HepG2 (cell line): ENCODE data around the gene RNU2-63P. TPM values are rescaled to one million over a fixed set of nuclear protein-coding genes. Genes with fewer than 3 reads are reported as not detected.
A peak's percentile ranks its signal among the peaks of the same experiment; 100 is the strongest.

ENCODE experiments used
- ARNT2 ChIP-seq: sonication (generic); formaldehyde crosslinking; IDR thresholded peaks from 2 replicates; pipeline ENCODE4 v1.8.0; 2022; ENCODE audit warnings: mild to moderate bottlenecking, low read depth, missing genetic modification reagents, moderate library complexity
- CEBPG ChIP-seq: IDR thresholded peaks from 2 replicates; pipeline ENCODE4 v1.6.1; 2016
- DPF2 ChIP-seq: sonication (generic); formaldehyde crosslinking; IDR thresholded peaks from 2 replicates; pipeline ENCODE4 v1.4.0; 2020; ENCODE audit warnings: mild to moderate bottlenecking, low read depth, missing genetic modification reagents, borderline replicate concordance
- IKZF4 ChIP-seq: sonication (generic); formaldehyde crosslinking; IDR thresholded peaks from 2 replicates; pipeline ENCODE4 v1.5.1; 2020; ENCODE audit warnings: borderline replicate concordance, mild to moderate bottlenecking, low read depth, missing genetic modification reagents; ENCODE audit errors: not compliant biosample characterization
- MXD3 ChIP-seq: IDR thresholded peaks from 2 replicates; pipeline ENCODE4 v1.6.1; 2016; ENCODE audit warnings: mild to moderate bottlenecking, missing biosample characterization, missing genetic modification reagents
- NFAT5 ChIP-seq: sonication (generic); formaldehyde crosslinking; IDR thresholded peaks from 2 replicates; pipeline ENCODE4 v1.4.0; 2020; ENCODE audit warnings: missing genetic modification reagents
- PITX1 ChIP-seq: sonication (generic); formaldehyde crosslinking; IDR thresholded peaks from 2 replicates; pipeline ENCODE4 v1.5.1; 2020; ENCODE audit warnings: mild to moderate bottlenecking, missing genetic modification reagents
- SOX5 ChIP-seq: IDR thresholded peaks from 2 replicates; pipeline ENCODE4 v1.6.1; 2016; ENCODE audit warnings: borderline replicate concordance
- TAF15 ChIP-seq: fragments of 200-400 bp; formaldehyde crosslinking; IDR thresholded peaks from one replicate; pipeline ENCODE4 v1.6.1; 2018; ENCODE audit warnings: mild to moderate bottlenecking, low read depth, low read length; ENCODE audit not compliant: poor library complexity, severe bottlenecking
- ZBTB26 ChIP-seq: IDR thresholded peaks from 2 replicates; pipeline ENCODE4 v1.6.1; 2016; ENCODE audit warnings: missing compliant biosample characterization, missing genetic modification reagents, borderline replicate concordance
- ZNF142 ChIP-seq: sonication (generic); formaldehyde crosslinking; IDR thresholded peaks from 2 replicates; pipeline ENCODE4 v1.4.0; 2020; ENCODE audit warnings: missing genetic modification reagents
- ZNF431 ChIP-seq: sonication (generic); formaldehyde crosslinking; IDR thresholded peaks from 2 replicates; pipeline ENCODE4 v1.9.0; 2022; ENCODE audit warnings: missing genetic modification reagents, low read depth, mild to moderate bottlenecking, borderline replicate concordance
- ZNF670 ChIP-seq: sonication (generic); formaldehyde crosslinking; IDR thresholded peaks from 2 replicates; pipeline ENCODE4 v1.8.0; 2022; ENCODE audit warnings: mild to moderate bottlenecking, missing genetic modification reagents, borderline replicate concordance
- ZNF776 ChIP-seq: sonication (generic); formaldehyde crosslinking; IDR thresholded peaks from 2 replicates; pipeline ENCODE4 v1.4.0; 2020; ENCODE audit warnings: mild to moderate bottlenecking, missing genetic modification reagents
- ZNF816 ChIP-seq: sonication (generic); formaldehyde crosslinking; IDR thresholded peaks from 2 replicates; pipeline ENCODE4 v1.8.0; 2022; ENCODE audit warnings: missing genetic modification reagents, mild to moderate bottlenecking, borderline replicate concordance
- polyA plus RNA-seq, 8 experiments: library from polyadenylated mRNA; depleted of rRNA in 3 of 8; stranded (reverse) in 7 of 8; unstranded in 1 of 8; fragments of >200 nt; fragmentation: Illumina TruSeq in 4 of 8; extraction: Trizol in 4 of 8; gene quantifications; 2 replicates each; pipeline versions ENCODE4 v1.2.1 to v1.2.3, GENCODE V29; 2011 to 2016; ENCODE audit warnings: low read depth in 4 of 8, missing spikeins in 1 of 8, mixed read lengths in 1 of 8; ENCODE audit not compliant: insufficient read depth in 1 of 8
- total RNA-seq, 5 experiments: library from RNA; depleted of rRNA; stranded (reverse); fragments of >200 nt; fragmentation: Illumina TruSeq; extraction: Trizol; gene quantifications; 2 replicates each; pipeline ENCODE4 v1.2.3, GENCODE V29; 2016; ENCODE audit warnings: low read depth in 1 of 5

RNU2-63P gene
- total and polyA plus RNA-seq, 2 of the 13 experiments (the other 11 are each of a cell fraction or from before 2014, with no cell fraction given): 6.8 TPM; not detected in 1

GRCh38 chr2:88059979-88060906 lies 43.9 kb upstream of the RNU2-63P start (continued):
- TF ChIP-seq ZNF142 (CRISPR knock-in tag): no peak
- no peak for TF ChIP-seq ZNF431 (CRISPR knock-in tag)
- TF ChIP-seq IKZF4 (CRISPR knock-in tag): no peak
- TF ChIP-seq ARNT2 (CRISPR knock-in tag): no peak
- no peak for TF ChIP-seq PITX1 (CRISPR knock-in tag)
- TF ChIP-seq TAF15: no peak
- TF ChIP-seq ZNF670 (CRISPR knock-in tag): no peak
- TF ChIP-seq ZNF816: no peak
- TF ChIP-seq MXD3 (CRISPR knock-in tag): no peak
- TF ChIP-seq ZNF776 (CRISPR knock-in tag): no peak
- no peak for TF ChIP-seq DPF2 (CRISPR knock-in tag)
- TF ChIP-seq CEBPG (CRISPR knock-in tag): peak; percentile 87
- TF ChIP-seq SOX5 (CRISPR knock-in tag): peak; percentile 65
- no peak for TF ChIP-seq NFAT5 (CRISPR knock-in tag)
- no peak for TF ChIP-seq ZBTB26 (CRISPR knock-in tag)
